Measurements from ENCODE around the gene RALGPS1. TPM values are rescaled to one million over a fixed set of nuclear protein-coding genes. Genes with fewer than 3 reads are reported as not detected.

Gene RALGPS1
- total RNA-seq, 1 experiment from 2014 or later, result 0.03 TPM

GRCh38 chr9:127083138-127083980 is 168.8 kb downstream of the RALGPS1 start:
- Histone ChIP-seq H3K27me3 (no peaks in the 10 kb centered on the region), H3K4me3 (no peak overlapping the region), H3K9me3 (no peaks in the 10 kb centered on the region; the same call in 1 of the 2 replicates), H3K36me3 (no peaks in the 10 kb centered on the region)
- DNase-seq, result no peak

- Histone ChIP-seq H3K36me3 (no peaks in the 10 kb centered on the region), H3K9me3 (no peaks in the 10 kb centered on the region), H3K27me3 (no peaks in the 10 kb centered on the region), H3K4me3 (no peak overlapping the region)
- DNase-seq, result no peak
These were observed 169.8 kb downstream of the RALGPS1 start for GRCh38 chr9:127084076-127085039.

GRCh38 chr9:127085186-127085585 is 170.6 kb downstream of the RALGPS1 start:
- no peaks in the 10 kb centered on the region for H3K27me3 ChIP-seq
- H3K4me3 ChIP-seq, result no peak overlapping the region
- H3K36me3 ChIP-seq, result no peaks in the 10 kb centered on the region
- no peak for DNase-seq
- H3K9me3 ChIP-seq, result no peaks in the 10 kb centered on the region

- no peak for DNase-seq
- H3K36me3 ChIP-seq, result no peaks in the 10 kb centered on the region
- no peaks in the 10 kb centered on the region for H3K9me3 ChIP-seq
- H3K27me3 ChIP-seq, result no peaks in the 10 kb centered on the region
- H3K4me3 ChIP-seq, result no peak overlapping the region
These were observed 172.2 kb downstream of the RALGPS1 start for GRCh38 chr9:127086771-127087170.

- H3K36me3 ChIP-seq, result no peaks in the 10 kb centered on the region
These were observed 172.8 kb downstream of the RALGPS1 start for GRCh38 chr9:127087411-127087810.

GRCh38 chr9:127087836-127088235 is 173.3 kb downstream of the RALGPS1 start:
- no peak for DNase-seq
- Histone ChIP-seq H3K27me3 (no peaks in the 10 kb centered on the region), H3K36me3 (no peaks in the 10 kb centered on the region), H3K4me3 (no peak overlapping the region), H3K9me3 (no peaks in the 10 kb centered on the region)

More at GRCh38 chr9:127087411-127087810, 172.8 kb downstream of the RALGPS1 start:
- Histone ChIP-seq H3K4me3 (no peak overlapping the region), H3K9me3 (no peaks in the 10 kb centered on the region), H3K27me3 (no peaks in the 10 kb centered on the region)
- DNase-seq, result no peak

GRCh38 chr9:127088724-127089615 is 174.4 kb downstream of the RALGPS1 start:
- H3K36me3 ChIP-seq, result no peaks in the 10 kb centered on the region
- no peak for DNase-seq
- H3K27me3 ChIP-seq, result no peaks in the 10 kb centered on the region
- no peak overlapping the region for H3K4me3 ChIP-seq
- H3K9me3 ChIP-seq, result no peaks in the 10 kb centered on the region

GRCh38 chr9:127089631-127090081 is 175.1 kb downstream of the RALGPS1 start:
- no peak overlapping the region for H3K4me3 ChIP-seq
- H3K27me3 ChIP-seq, result no peaks in the 10 kb centered on the region
- H3K36me3 ChIP-seq, result no peaks in the 10 kb centered on the region
- H3K9me3 ChIP-seq, result no peaks in the 10 kb centered on the region
- DNase-seq, result no peak

- Histone ChIP-seq H3K9me3 (no peaks in the 10 kb centered on the region), H3K4me3 (no peak overlapping the region), H3K36me3 (no peaks in the 10 kb centered on the region), H3K27me3 (no peaks in the 10 kb centered on the region)
- DNase-seq, result no peak
These were observed 175.9 kb downstream of the RALGPS1 start for GRCh38 chr9:127090341-127090985.

- Histone ChIP-seq H3K4me3 (no peak overlapping the region), H3K27me3 (no peaks in the 10 kb centered on the region), H3K9me3 (no peaks in the 10 kb centered on the region), H3K36me3 (no peaks in the 10 kb centered on the region)
- DNase-seq, result no peak
These were observed 176.9 kb downstream of the RALGPS1 start for GRCh38 chr9:127091526-127091925.

GRCh38 chr9:127092041-127092608 is 177.5 kb downstream of the RALGPS1 start:
- no peaks in the 10 kb centered on the region for H3K36me3 ChIP-seq
- H3K4me3 ChIP-seq, result no peak overlapping the region
- no peaks in the 10 kb centered on the region for H3K27me3 ChIP-seq
- DNase-seq, result no peak
- no peaks in the 10 kb centered on the region for H3K9me3 ChIP-seq

- Histone ChIP-seq H3K36me3 (no peaks in the 10 kb centered on the region), H3K9me3 (no peaks in the 10 kb centered on the region), H3K27me3 (no peaks in the 10 kb centered on the region), H3K4me3 (no peak overlapping the region)
- DNase-seq, result no peak
These were observed 178.9 kb downstream of the RALGPS1 start for GRCh38 chr9:127093319-127094020.

- H3K27me3 ChIP-seq, result no peaks in the 10 kb centered on the region
- DNase-seq, result no peak
- H3K4me3 ChIP-seq, result no peak overlapping the region
- no peaks in the 10 kb centered on the region for H3K9me3 ChIP-seq
- no peaks in the 10 kb centered on the region for H3K36me3 ChIP-seq
These were observed 180.8 kb downstream of the RALGPS1 start for GRCh38 chr9:127095411-127095810.

- no peaks in the 10 kb centered on the region for H3K36me3 ChIP-seq
- DNase-seq, result no peak
- H3K9me3 ChIP-seq, result no peaks in the 10 kb centered on the region
- no peak overlapping the region for H3K4me3 ChIP-seq
- no peaks in the 10 kb centered on the region for H3K27me3 ChIP-seq
These were observed 181.6 kb downstream of the RALGPS1 start for GRCh38 chr9:127096208-127096607.

- Histone ChIP-seq H3K9me3 (no peaks in the 10 kb centered on the region), H3K36me3 (no peaks in the 10 kb centered on the region), H3K27me3 (no peaks in the 10 kb centered on the region), H3K4me3 (no peak overlapping the region)
- DNase-seq, result no peak
These were observed 183.1 kb downstream of the RALGPS1 start for GRCh38 chr9:127097683-127098082.
